IMR-90 (cell line): ENCODE measurements around the gene EBLN1. TPM values are rescaled to one million over a fixed set of nuclear protein-coding genes. Genes with fewer than 3 reads are reported as not detected.

Source experiments
- ATAC-seq: fragments of 200-7000 bp; cut with Tn5 transposase; 2 replicates; pipeline ENCODE4 v1.9.1; 2020; ENCODE audit warnings: low read depth, mild to moderate bottlenecking, moderate library complexity
- Bru-seq: library from RNA; stranded (reverse); fragments of 400-500 nt; gene quantifications from one replicate; lab custom pipeline; 2021; lab: Mats Ljungman, UMichigan
- BruChase-seq, 2 experiments: library from RNA; stranded (reverse); fragments of 400-500 nt; gene quantifications; one replicate each; lab custom pipeline; 2021; lab: Mats Ljungman, UMichigan
- BruUV-seq: library from RNA; stranded (reverse); fragments of 400-500 nt; replicated peaks from 2 replicates; lab custom pipeline; 2021; lab: Mats Ljungman, UMichigan
- CTCF ChIA-PET: fragments of 300-600 bp; formaldehyde crosslinking; extraction: SDS; loops from one replicate; lab custom pipeline; 2021; ENCODE audit warnings: antibody characterized with exemption; lab: Yijun Ruan, JAX
- POLR2A ChIA-PET: fragments of 300-600 bp; sonication (Branson Sonifier 250); formaldehyde crosslinking; loops from one replicate; lab custom pipeline; 2022; ENCODE audit warnings: antibody characterized with exemption; ENCODE audit not compliant: unreplicated experiment; lab: Charles Lee
- DNase-seq: peaks from one replicate; pipeline ENCODE4 v3.0.0; 2013
- H2AFZ ChIP-seq: replicated peaks from 2 replicates; pipeline ENCODE3; 2013; ENCODE audit warnings: low read length, mild to moderate bottlenecking; ENCODE audit not compliant: poor library complexity
- H2AK5ac ChIP-seq: 2 replicates; pipeline ENCODE4 v1.6.1; 2013; ENCODE audit warnings: low read depth, low read length, inconsistent platforms
- H2AK9ac ChIP-seq: replicated peaks from 2 replicates; pipeline ENCODE3; 2013; ENCODE audit warnings: mild to moderate bottlenecking, low read depth, low read length, moderate library complexity; ENCODE audit not compliant: poor library complexity
- H2BK120ac ChIP-seq: 2 replicates; pipeline ENCODE4 v1.6.1; 2013; ENCODE audit warnings: low read depth, low read length, inconsistent platforms
- H2BK15ac ChIP-seq: 3 replicates; pipeline ENCODE4 v1.6.1; 2013; ENCODE audit warnings: low read depth, low read length, inconsistent platforms
- H2BK20ac ChIP-seq: 2 replicates; pipeline ENCODE4 v1.6.1; 2013; ENCODE audit warnings: low read depth, mild to moderate bottlenecking, inconsistent platforms, low read length, moderate library complexity
- H2BK5ac ChIP-seq: 2 replicates; pipeline ENCODE4 v1.6.1; 2013; ENCODE audit warnings: mild to moderate bottlenecking, low read depth, low read length, inconsistent platforms; ENCODE audit not compliant: poor library complexity, severe bottlenecking
- H3K14ac ChIP-seq: replicated peaks from 2 replicates; pipeline ENCODE4 v1.6.1; 2013; ENCODE audit warnings: low read depth, low read length, inconsistent platforms
- H3K18ac ChIP-seq: 2 replicates; pipeline ENCODE4 v1.6.1; 2013; ENCODE audit warnings: low read depth, low read length, control low read depth
- H3K23ac ChIP-seq: 2 replicates; pipeline ENCODE4 v1.6.1; 2013; ENCODE audit warnings: low read depth, low read length, inconsistent platforms
- H3K27ac ChIP-seq: 2 replicates; pipeline ENCODE4 v1.5.1; 2013; ENCODE audit warnings: mild to moderate bottlenecking, control low read depth, low read length; ENCODE audit not compliant: insufficient read depth
- H3K27me3 ChIP-seq: 2 replicates; pipeline ENCODE4 v1.6.1; 2013; ENCODE audit warnings: low read length; ENCODE audit not compliant: control insufficient read depth, insufficient read depth
- H3K36me3 ChIP-seq: 2 replicates; pipeline ENCODE4 v1.6.1; 2013; ENCODE audit warnings: low read length, mixed read lengths; ENCODE audit not compliant: control insufficient read depth, insufficient read depth
- H3K4ac ChIP-seq: 2 replicates; pipeline ENCODE4 v1.6.1; 2013; ENCODE audit warnings: low read depth, low read length, inconsistent platforms
- H3K4me1 ChIP-seq: 2 replicates; pipeline ENCODE4 v1.6.1; 2013; ENCODE audit warnings: low read length, mixed read lengths; ENCODE audit not compliant: control insufficient read depth, insufficient read depth
- H3K4me2 ChIP-seq: 2 replicates; pipeline ENCODE4 v1.6.1; 2013; ENCODE audit warnings: low read depth, mild to moderate bottlenecking, control low read depth, low read length, moderate library complexity
- H3K4me3 ChIP-seq: 2 replicates; pipeline ENCODE4 v1.5.1; 2013; ENCODE audit warnings: low read depth, mild to moderate bottlenecking, control low read depth, low read length, moderate library complexity; ENCODE audit not compliant: insufficient read depth
- H3K56ac ChIP-seq: 2 replicates; pipeline ENCODE4 v1.6.1; 2013; ENCODE audit warnings: low read length, inconsistent platforms; ENCODE audit not compliant: insufficient read depth; ENCODE audit errors: extremely low read depth
- H3K79me1 ChIP-seq, 2 experiments: 2 replicates each; pipeline ENCODE4 v1.6.1; 2013; ENCODE audit warnings: low read length in 2 of 2, inconsistent platforms in 1 of 2, low read depth in 1 of 2
- H3K9ac ChIP-seq: 2 replicates; pipeline ENCODE4 v1.6.1; 2013; ENCODE audit warnings: low read depth, low read length, control low read depth
- H3K9me1 ChIP-seq: 2 replicates; pipeline ENCODE4 v1.6.1; 2013; ENCODE audit warnings: low read length, inconsistent platforms; ENCODE audit not compliant: insufficient read depth
- H3K9me3 ChIP-seq: 2 replicates; pipeline ENCODE4 v1.6.1; 2013; ENCODE audit warnings: low read length; ENCODE audit not compliant: control insufficient read depth, insufficient read depth
- H4K20me1 ChIP-seq: 2 replicates; pipeline ENCODE4 v1.6.1; 2013; ENCODE audit warnings: low read length, inconsistent platforms; ENCODE audit not compliant: insufficient read depth
- H4K5ac ChIP-seq: 2 replicates; pipeline ENCODE4 v1.6.1; 2013; ENCODE audit warnings: mild to moderate bottlenecking, low read depth, low read length, control low read depth
- H4K8ac ChIP-seq, 2 experiments: 2 replicates each; pipeline ENCODE4 v1.6.1; 2013; ENCODE audit warnings: low read depth in 2 of 2, low read length in 2 of 2, control low read depth in 1 of 2, inconsistent platforms in 1 of 2
- H4K91ac ChIP-seq: 2 replicates; pipeline ENCODE4 v1.6.1; 2013; ENCODE audit warnings: low read depth, low read length, inconsistent platforms; ENCODE audit not compliant: insufficient read depth
- BHLHE40 ChIP-seq: fragments of 150-350 bp; IDR thresholded peaks from 2 replicates; pipeline ENCODE4 v1.6.1; 2016; ENCODE audit warnings: mild to moderate bottlenecking, low read depth, low read length
- CHD1 ChIP-seq: IDR thresholded peaks from 2 replicates; pipeline ENCODE4 v1.6.1; 2012; ENCODE audit warnings: low read depth, low read length, improper control_type of control experiment
- CTCF ChIP-seq: conservative IDR thresholded peaks from 2 replicates; pipeline ENCODE4 v1.5.1; 2012; ENCODE audit warnings: mild to moderate bottlenecking, low read depth, low read length, improper control_type of control experiment
- FOS ChIP-seq: fragments of 150-350 bp; IDR thresholded peaks from 2 replicates; pipeline ENCODE4 v1.6.1; 2016; ENCODE audit warnings: low read depth, low read length
- MAFK ChIP-seq: IDR thresholded peaks from 2 replicates; pipeline ENCODE4 v1.6.1; 2012; ENCODE audit warnings: low read depth, low read length, improper control_type of control experiment
- MXI1 ChIP-seq: IDR thresholded peaks from 2 replicates; pipeline ENCODE4 v1.6.1; 2012; ENCODE audit warnings: low read depth, mild to moderate bottlenecking, low read length, moderate library complexity, borderline replicate concordance
- RCOR1 ChIP-seq: IDR thresholded peaks from 2 replicates; pipeline ENCODE4 v1.6.1; 2012; ENCODE audit warnings: mild to moderate bottlenecking, low read length, improper control_type of control experiment; ENCODE audit not compliant: insufficient replicate concordance
- RFX5 ChIP-seq: IDR thresholded peaks from 2 replicates; pipeline ENCODE4 v1.8.0; 2012; ENCODE audit warnings: low read depth, mild to moderate bottlenecking, low read length, moderate library complexity
- SMC3 ChIP-seq: fragments of 150-350 bp; IDR thresholded peaks from 2 replicates; pipeline ENCODE4 v1.6.1; 2016; ENCODE audit warnings: low read depth, mild to moderate bottlenecking, antibody characterized with exemption, low read length, moderate library complexity
- WGBS, 2 experiments: methylation state at CpG; one replicate each; pipeline versions ENCODE4 v1.1.5 to v1.1.7; 2013; ENCODE audit warnings: missing lambda C conversion rate in 2 of 2; ENCODE audit not compliant: insufficient read length in 1 of 2; ENCODE audit errors: extremely low coverage in 2 of 2; 5-methylcytosine and 5-hydroxymethylcytosine counted together
- dilution Hi-C: fragments of 300-500 bp; cut with HindIII; formaldehyde crosslinking; loops from one replicate; pipeline ENCODE4 v1.14.3; 2018; ENCODE audit warnings: low sequenced_read_pairs; ENCODE audit not compliant: unreplicated experiment
- in situ Hi-C: fragments of 300-500 bp; cut with MboI; formaldehyde crosslinking; loops from 3 replicates; pipeline ENCODE4 v1.14.3; 2019; ENCODE audit warnings: low sequenced_read_pairs, inconsistent platforms, mixed read lengths
- intact Hi-C: fragments of 100-400 bp; cut with micrococcal nuclease; formaldehyde crosslinking; loops from 2 replicates; pipeline ENCODE4 v1.10.0; 2022
- long read RNA-seq: library from polyadenylated mRNA; unstranded; transcript quantifications from one replicate; pipeline ENCODE4 v2.0.0, GENCODE V29; 2021; ENCODE audit not compliant: unreplicated experiment
- polyA plus RNA-seq, 3 experiments: library from polyadenylated mRNA; depleted of rRNA; stranded (reverse); fragments of >200 nt; gene quantifications; 2 replicates each; pipeline ENCODE4 v1.2.3, GENCODE V29; 2012; ENCODE audit warnings: low replicate concordance in 1 of 3
- total RNA-seq: library from RNA; depleted of rRNA; stranded (reverse); fragments of >200 nt; gene quantifications from 2 replicates; pipeline ENCODE4 v1.2.3, GENCODE V29; 2012; rRNA removed
- TF ChIP-seq, protein P1 (sequence below): fragments of 150-350 bp; IDR thresholded peaks from 2 replicates; pipeline ENCODE4 v1.6.1; 2017; ENCODE audit warnings: mild to moderate bottlenecking, antibody characterized with exemption, low read length, low read depth

The EBLN1 gene
- not detected in 2 replicates for total RNA-seq
- polyA plus RNA-seq (2012; rRNA removed) = not detected in 2 replicates
- not detected in 2 replicates for polyA plus RNA-seq (2012; cell fraction: cytosol; rRNA removed)
- not detected in 2 replicates for polyA plus RNA-seq (2012; cell fraction: nucleus; rRNA removed; ENCODE audit: low replicate concordance)
- Bru-seq, nascent RNA = not detected
- not detected for BruChase-seq, experiment 1, labeled RNA remaining after a 6-hour chase
- BruChase-seq, experiment 2, labeled RNA remaining after a 2-hour chase = not detected
- long read RNA-seq = 0 reads

DNA sequence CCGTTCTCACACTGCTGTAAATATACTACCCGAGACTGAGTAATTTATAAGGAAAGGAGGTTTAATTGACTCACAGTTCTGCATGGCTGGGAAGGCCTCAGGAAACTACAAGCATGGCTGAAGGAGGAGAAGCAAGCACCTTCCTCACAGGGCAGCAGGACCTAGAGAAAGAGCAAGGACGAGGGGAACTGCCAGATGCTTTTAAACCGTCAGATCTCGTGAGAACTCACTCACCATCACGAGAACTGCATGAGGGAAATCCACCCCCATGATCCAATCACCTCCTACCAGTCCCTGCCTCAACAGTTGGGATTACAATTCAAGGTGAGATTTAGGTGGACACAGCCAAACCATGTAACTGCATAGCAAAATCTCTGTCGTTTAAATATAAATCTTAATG lies at the start of gene EBLN1:
Gene EBLN1, minus strand, starts transcription at position 174 of the 400 bp plus-strand sequence. CDS start 8,032 bp downstream, outside the sequence.
- no peak within 1 kb of the TSS for H3K56ac ChIP-seq
- BruUV-seq = no TSS peak
- H2AFZ ChIP-seq = no peak within 1 kb of the TSS
- dilution Hi-C loops (no loop called here), intact Hi-C loops (no loop called here), in situ Hi-C loops (no loop called here)
- H3K4me3 ChIP-seq = no peak within 1 kb of the TSS
- no peak within 1 kb of the TSS for H4K8ac ChIP-seq
- no peak within 1 kb of the TSS for H3K9ac ChIP-seq
- CTCF ChIA-PET = no interaction called here
- TF ChIP-seq MAFK (no peak), SMC3 (no peak), CTCF (no peak), RFX5 (no peak), MXI1 (no peak), FOS (no peak), BHLHE40 (no peak), CHD1 (no peak), RCOR1 (no peak)
- TF ChIP-seq, protein P1, sequence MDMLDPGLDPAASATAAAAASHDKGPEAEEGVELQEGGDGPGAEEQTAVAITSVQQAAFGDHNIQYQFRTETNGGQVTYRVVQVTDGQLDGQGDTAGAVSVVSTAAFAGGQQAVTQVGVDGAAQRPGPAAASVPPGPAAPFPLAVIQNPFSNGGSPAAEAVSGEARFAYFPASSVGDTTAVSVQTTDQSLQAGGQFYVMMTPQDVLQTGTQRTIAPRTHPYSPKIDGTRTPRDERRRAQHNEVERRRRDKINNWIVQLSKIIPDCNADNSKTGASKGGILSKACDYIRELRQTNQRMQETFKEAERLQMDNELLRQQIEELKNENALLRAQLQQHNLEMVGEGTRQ = no peak
- no peak within 1 kb of the TSS for H3K27ac ChIP-seq
- H3K4me1 ChIP-seq = no peaks in the 10 kb centered on the region
- no peak within 1 kb of the TSS for H2BK20ac ChIP-seq
- H2BK120ac ChIP-seq = no peak within 1 kb of the TSS
- ATAC-seq (no peak), DNase-seq (no peak)
- no peaks in the 10 kb centered on the region for H3K79me1 ChIP-seq
- H2BK5ac ChIP-seq = no peak within 1 kb of the TSS
- no peaks in the 10 kb centered on the region for H4K20me1 ChIP-seq
- H3K23ac ChIP-seq = no peak within 1 kb of the TSS
- H3K27me3 ChIP-seq = no peaks in the 10 kb centered on the region
- H2AK9ac ChIP-seq = no peak within 1 kb of the TSS
- POLR2A ChIA-PET = no interaction called here
- no CpG with 5 or more reads among the region's 7 CpGs for WGBS, 2 experiments
- no peaks in the 10 kb centered on the region for H3K9me3 ChIP-seq
- no peaks in the 10 kb centered on the region for H3K9me1 ChIP-seq
- no peak within 1 kb of the TSS for H4K5ac ChIP-seq
- no peak within 1 kb of the TSS for H3K18ac ChIP-seq
- H3K4me2 ChIP-seq = no peak within 1 kb of the TSS
- H3K4ac ChIP-seq = no peak within 1 kb of the TSS
- H2BK15ac ChIP-seq = no peak within 1 kb of the TSS
- H3K14ac ChIP-seq = no peak within 1 kb of the TSS
- H4K91ac ChIP-seq = no peak within 1 kb of the TSS
- no peaks in the 10 kb centered on the region for H3K36me3 ChIP-seq
- H2AK5ac ChIP-seq = no peak within 1 kb of the TSS
